GM19463 (cell line): ENCODE results near the gene ADAMTS17.

Experiments used
- ATAC-seq: cut with Tn5 transposase; IDR thresholded peaks from one replicate; pipeline ENCODE4 v1.9.1; 2021; ENCODE audit warnings: mild to moderate bottlenecking, moderate library complexity; ENCODE audit not compliant: unreplicated experiment

Gene ADAMTS17

GRCh38 chr15:100034191-100034590 lies 307.6 kb downstream of the ADAMTS17 start:
- no peak for ATAC-seq

GRCh38 chr15:100033140-100033857 lies 308.5 kb downstream of the ADAMTS17 start:
- no peak for ATAC-seq

GRCh38 chr15:100032358-100033085 lies 309.3 kb downstream of the ADAMTS17 start:
- ATAC-seq, result no peak

- ATAC-seq, result no peak
Observed at GRCh38 chr15:100031665-100032357, 310.0 kb downstream of the ADAMTS17 start.

- no peak for ATAC-seq
Observed at GRCh38 chr15:100030586-100031229, 311.1 kb downstream of the ADAMTS17 start.

GRCh38 chr15:100029868-100030479 lies 311.8 kb downstream of the ADAMTS17 start:
- ATAC-seq, result no peak

- ATAC-seq, result no peak
Observed at GRCh38 chr15:100029045-100029444, 312.7 kb downstream of the ADAMTS17 start.

- ATAC-seq, result no peak
Observed at GRCh38 chr15:100026041-100026440, 315.7 kb downstream of the ADAMTS17 start.

- ATAC-seq, result no peak
Observed at GRCh38 chr15:100022806-100023205, 319.0 kb downstream of the ADAMTS17 start.

GRCh38 chr15:100022391-100022790 lies 319.4 kb downstream of the ADAMTS17 start:
- no peak for ATAC-seq

- ATAC-seq, result no peak
Observed at GRCh38 chr15:100021653-100022052, 320.1 kb downstream of the ADAMTS17 start.

- ATAC-seq, result no peak
Observed at GRCh38 chr15:100020614-100021013, 321.2 kb downstream of the ADAMTS17 start.

- ATAC-seq, result no peak
Observed at GRCh38 chr15:100020189-100020588, 321.6 kb downstream of the ADAMTS17 start.

GRCh38 chr15:100019601-100020000 lies 322.2 kb downstream of the ADAMTS17 start:
- no peak for ATAC-seq

- no peak for ATAC-seq
Observed at GRCh38 chr15:100018191-100018590, 323.6 kb downstream of the ADAMTS17 start.

GRCh38 chr15:100017140-100017539 lies 324.6 kb downstream of the ADAMTS17 start:
- no peak for ATAC-seq

- no peak for ATAC-seq
Observed at GRCh38 chr15:100016632-100017031, 325.1 kb downstream of the ADAMTS17 start.

GRCh38 chr15:100011235-100011634 lies 330.5 kb downstream of the ADAMTS17 start:
- no peak for ATAC-seq

GRCh38 chr15:100009372-100009771 lies 332.4 kb downstream of the ADAMTS17 start:
- no peak for ATAC-seq

GRCh38 chr15:100008258-100008657 lies 333.5 kb downstream of the ADAMTS17 start:
- ATAC-seq, result no peak

GRCh38 chr15:100007609-100008008 lies 334.2 kb downstream of the ADAMTS17 start:
- ATAC-seq, result no peak
